Adrenal gland (tissue), 12 donors: ENCODE measurements around the gene RETREG1. TPM values are rescaled to one million over a fixed set of nuclear protein-coding genes. Genes with fewer than 3 reads are reported as not detected.

Source experiments
- DNase-seq, 7 donors: peaks; one replicate each; pipeline ENCODE4 v3.0.0-alpha.2; 2019 to 2020
- H3K27ac ChIP-seq, 5 donors: fragments of 200-600 bp; sonication (generic) in 4 of 5; 1 replicate in 3 of 5; 2 replicates in 2 of 5; pipeline versions ENCODE4 v1.5.1 to v1.8.0; 2016 to 2020; ENCODE audit warnings: mild to moderate bottlenecking in 1 of 5
- H3K27me3 ChIP-seq: fragments of 200-600 bp; 2 replicates; pipeline ENCODE4 v1.8.0; 2021
- H3K36me3 ChIP-seq, 2 donors: fragments of 200-600 bp; replicated peaks in 1 of 2; 1 replicate in 1 of 2; 2 replicates in 1 of 2; pipeline versions ENCODE4 v1.5.1 to v1.8.0; 2018 to 2022
- H3K4me1 ChIP-seq, 2 donors: fragments of 200-600 bp; replicated peaks in 1 of 2; 1 replicate in 1 of 2; 2 replicates in 1 of 2; pipeline versions ENCODE4 v1.5.1 to v1.8.0; 2018 to 2021
- H3K4me3 ChIP-seq, 4 donors: fragments of 200-600 bp; sonication (generic) in 3 of 4; one replicate each; pipeline ENCODE4 v1.5.1; 2016 to 2018
- H3K9me3 ChIP-seq, 3 donors: fragments of 200-600 bp; sonication (generic) in 1 of 3; replicated peaks in 1 of 3; 1 replicate in 2 of 3; 2 replicates in 1 of 3; pipeline versions ENCODE4 v1.5.1 to v1.8.0; 2016 to 2021
- CTCF ChIP-seq, 6 experiments: fragments of 450-650 bp in 4 of 6; fragments of 200-600 bp in 2 of 6; sonication (generic) in 1 of 6; IDR thresholded peaks; 1 replicate in 5 of 6; 2 replicates in 1 of 6; pipeline versions ENCODE4 v1.5.1 to v1.8.0; 2016 to 2021; ENCODE audit warnings: antibody characterized with exemption in 6 of 6, mild to moderate bottlenecking in 2 of 6, moderate library complexity in 1 of 6
- POLR2A ChIP-seq, 2 donors: fragments of 450-650 bp; IDR thresholded peaks; one replicate each; pipeline ENCODE4 v1.6.1; 2017; ENCODE audit warnings: antibody characterized with exemption in 2 of 2, mild to moderate bottlenecking in 2 of 2, moderate library complexity in 1 of 2
- WGBS, 4 donors: extraction: QIAGEN DNeasy Blood & Tissue Kit in 2 of 4; methylation state at CpG; one replicate each; pipeline versions ENCODE4 v1.1.5 to v1.1.7; 2013 to 2017; 5-methylcytosine and 5-hydroxymethylcytosine counted together
- intact Hi-C, 2 donors: fragments of 100-400 bp; cut with DNase I; formaldehyde crosslinking; loops; one replicate each; pipeline versions ENCODE4 v1.14.1 to v1.15.0; 2022 to 2023
- polyA plus RNA-seq, 3 donors: library from polyadenylated mRNA; stranded (reverse); fragments of 200-250 nt in 2 of 3; fragments of 350-450 nt in 1 of 3; fragmentation: Illumina TruSeq in 1 of 3; extraction: RNeasy Lipid Tissue Mini Kit (QIAGEN cat#74804) in 1 of 3; gene quantifications; one replicate each; pipeline ENCODE4 v1.2.3, GENCODE V29; 2013 to 2014
- total RNA-seq, 9 donors: library from RNA; depleted of rRNA in 4 of 9; stranded (reverse); fragments of >200 nt in 4 of 9; fragments of 120-200 nt in 1 of 9; fragmentation: NEBNext Ultra II Directional in 1 of 9; extraction: Animal tissue kit (Norgen Biotek cat#: 25700) in 1 of 9; gene quantifications; one replicate each; pipeline versions ENCODE4 v1.1.0 to v1.2.4, GENCODE V29; 2013 to 2023
- donor health status: healthy with polysubstance abuse.
- donor health status: Bipolar disorder and iron deficiency.
- donor health status: DM: yes; HTN: yes; CAD: no.
- donor health status: DM: no; HTN: no; CAD: no.
- donor health status: DM: no; HTN: no; CAD: no.
- donor health status: DM: yes; HTN: yes; CAD: no.

The RETREG1 gene
- total and polyA plus RNA-seq, 12 donors: 0.06 to 5.9 (median 2.1) TPM

GRCh38 chr5:16590685-16591084, 26.1 kb downstream of the RETREG1 start:
- no peaks in the 10 kb centered on the region for H3K27me3 ChIP-seq
- no peak for TF ChIP-seq POLR2A (IDR thresholded peaks at IDR 0.05)
- no peak for TF ChIP-seq CTCF (IDR thresholded peaks at IDR 0.05)
- DNase-seq: no peak
- intact Hi-C loops: no loop called here
- no peaks in the 10 kb centered on the region for H3K4me1 ChIP-seq
- 84 to 88% (median 87%) methylated on average over 3 of the region's 3 CpGs for WGBS, 4 donors
- no peak overlapping the region for H3K4me3 ChIP-seq
- H3K9me3 ChIP-seq: no peaks in the 10 kb centered on the region
- H3K36me3 ChIP-seq: no peaks in the 10 kb centered on the region
- no peak overlapping the region for H3K27ac ChIP-seq

- Histone ChIP-seq H3K4me3 (no peak overlapping the region), H3K4me1 (no peaks in the 10 kb centered on the region), H3K27me3 (no peaks in the 10 kb centered on the region), H3K9me3 (no peaks in the 10 kb centered on the region), H3K27ac (no peak overlapping the region), H3K36me3 (no peaks in the 10 kb centered on the region)
- 77 to 87% (median 87%) methylated on average over 3 of the region's 3 CpGs for WGBS, 4 donors
- TF ChIP-seq POLR2A (IDR thresholded peaks at IDR 0.05) (no peak), CTCF (IDR thresholded peaks at IDR 0.05) (no peak)
- no peak for DNase-seq
- intact Hi-C loops: no loop called here
Measured at GRCh38 chr5:16589658-16590057, 27.1 kb downstream of the RETREG1 start.

- Histone ChIP-seq H3K9me3 (no peaks in the 10 kb centered on the region), H3K4me1 (no peaks in the 10 kb centered on the region), H3K27ac (no peak overlapping the region), H3K27me3 (no peaks in the 10 kb centered on the region), H3K36me3 (no peaks in the 10 kb centered on the region), H3K4me3 (no peak overlapping the region)
- no peak for TF ChIP-seq CTCF (IDR thresholded peaks at IDR 0.05)
- no peak for TF ChIP-seq POLR2A (IDR thresholded peaks at IDR 0.05)
- intact Hi-C loops: no loop called here
- WGBS, 4 donors: 71 to 85% (median 76%) methylated on average over 8 to 10 of the region's 10 CpGs
- DNase-seq: no peak
Measured at GRCh38 chr5:16588434-16589214, 28.2 kb downstream of the RETREG1 start.

GRCh38 chr5:16586556-16586955, 30.2 kb downstream of the RETREG1 start:
- 71 to 83% (median 77%) methylated on average over 3 of the region's 3 CpGs for WGBS, 4 donors
- Histone ChIP-seq H3K36me3 (no peaks in the 10 kb centered on the region), H3K9me3 (no peaks in the 10 kb centered on the region), H3K27ac (no peak overlapping the region), H3K4me3 (no peak overlapping the region), H3K27me3 (no peaks in the 10 kb centered on the region), H3K4me1 (no peaks in the 10 kb centered on the region)
- DNase-seq: no peak
- intact Hi-C loops: no loop called here
- TF ChIP-seq CTCF (IDR thresholded peaks at IDR 0.05): no peak
- no peak for TF ChIP-seq POLR2A (IDR thresholded peaks at IDR 0.05)
